BE2C (cell line): Measurements from ENCODE around the gene PPOX.

ENCODE experiments used
- DNase-seq: peaks from one replicate; pipeline ENCODE4 v3.0.0-alpha.2; 2020
- H3K27me3 ChIP-seq: fragments of 250-450 bp; sonication (Bioruptor Pico); 2 replicates; pipeline ENCODE4 v1.5.1; 2020; ENCODE audit warnings: mild to moderate bottlenecking
- H3K36me3 ChIP-seq: fragments of 250-450 bp; sonication (Bioruptor Pico); 2 replicates; pipeline ENCODE4 v1.5.1; 2020; ENCODE audit warnings: mild to moderate bottlenecking
- H3K4me1 ChIP-seq: fragments of 250-450 bp; sonication (Bioruptor Pico); 2 replicates; pipeline ENCODE4 v1.5.1; 2020
- H3K4me3 ChIP-seq: 2 replicates; pipeline ENCODE4 v1.5.1; 2011; ENCODE audit warnings: low read depth, low read length
- H3K9me3 ChIP-seq: fragments of 250-450 bp; sonication (Bioruptor Pico); 2 replicates; pipeline ENCODE4 v1.5.1; 2020
- TF ChIP-seq, protein P1 (sequence below): IDR thresholded peaks from 2 replicates; pipeline ENCODE4 v1.5.1; 2012; ENCODE audit warnings: mild to moderate bottlenecking, low read depth, low read length

The PPOX gene

DNA sequence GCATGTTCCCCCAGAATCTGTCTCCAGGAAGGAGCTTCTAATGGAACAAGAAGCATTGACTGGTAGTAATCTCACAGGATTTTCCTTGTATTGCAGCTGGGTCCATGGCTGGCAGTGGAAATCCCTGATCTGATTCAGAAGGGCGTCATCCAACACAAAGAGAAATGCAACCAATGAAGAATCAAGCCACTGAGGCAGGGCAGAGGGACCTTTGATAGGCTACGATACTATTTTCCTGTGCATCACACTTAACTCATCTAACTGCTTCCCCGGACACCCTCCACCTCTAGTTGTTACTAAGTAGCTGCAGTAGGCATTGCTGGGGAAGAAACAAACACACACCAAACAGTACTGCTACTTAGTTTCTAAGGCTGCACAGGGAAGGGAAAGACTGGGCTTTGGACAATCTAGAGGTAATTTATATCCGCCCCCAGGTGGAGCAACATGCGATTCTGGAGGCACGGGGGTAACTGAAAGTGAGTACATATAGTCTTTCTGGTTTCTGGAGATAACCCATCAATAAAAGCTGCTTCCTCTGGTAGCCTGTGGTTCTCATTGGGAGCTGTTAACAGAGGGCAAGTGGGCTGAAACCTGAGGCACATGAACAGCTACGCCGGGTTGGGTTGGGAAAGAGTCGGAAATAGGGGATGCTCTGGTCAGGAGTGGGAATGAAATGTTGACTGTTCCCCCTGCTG lies 7.8 kb upstream of the PPOX start:
- TF ChIP-seq, protein P1, sequence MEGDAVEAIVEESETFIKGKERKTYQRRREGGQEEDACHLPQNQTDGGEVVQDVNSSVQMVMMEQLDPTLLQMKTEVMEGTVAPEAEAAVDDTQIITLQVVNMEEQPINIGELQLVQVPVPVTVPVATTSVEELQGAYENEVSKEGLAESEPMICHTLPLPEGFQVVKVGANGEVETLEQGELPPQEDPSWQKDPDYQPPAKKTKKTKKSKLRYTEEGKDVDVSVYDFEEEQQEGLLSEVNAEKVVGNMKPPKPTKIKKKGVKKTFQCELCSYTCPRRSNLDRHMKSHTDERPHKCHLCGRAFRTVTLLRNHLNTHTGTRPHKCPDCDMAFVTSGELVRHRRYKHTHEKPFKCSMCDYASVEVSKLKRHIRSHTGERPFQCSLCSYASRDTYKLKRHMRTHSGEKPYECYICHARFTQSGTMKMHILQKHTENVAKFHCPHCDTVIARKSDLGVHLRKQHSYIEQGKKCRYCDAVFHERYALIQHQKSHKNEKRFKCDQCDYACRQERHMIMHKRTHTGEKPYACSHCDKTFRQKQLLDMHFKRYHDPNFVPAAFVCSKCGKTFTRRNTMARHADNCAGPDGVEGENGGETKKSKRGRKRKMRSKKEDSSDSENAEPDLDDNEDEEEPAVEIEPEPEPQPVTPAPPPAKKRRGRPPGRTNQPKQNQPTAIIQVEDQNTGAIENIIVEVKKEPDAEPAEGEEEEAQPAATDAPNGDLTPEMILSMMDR, result no peak
- Histone ChIP-seq H3K27me3 (no peaks in the 10 kb centered on the region), H3K4me1 (no peaks in the 10 kb centered on the region; the same call in 1 of the 2 replicates), H3K9me3 (no peaks in the 10 kb centered on the region), H3K4me3 (peak overlapping the region; percentile 78), H3K36me3 (no peaks in the 10 kb centered on the region; the same call in 1 of the 2 replicates)
- no peak for DNase-seq

DNA sequence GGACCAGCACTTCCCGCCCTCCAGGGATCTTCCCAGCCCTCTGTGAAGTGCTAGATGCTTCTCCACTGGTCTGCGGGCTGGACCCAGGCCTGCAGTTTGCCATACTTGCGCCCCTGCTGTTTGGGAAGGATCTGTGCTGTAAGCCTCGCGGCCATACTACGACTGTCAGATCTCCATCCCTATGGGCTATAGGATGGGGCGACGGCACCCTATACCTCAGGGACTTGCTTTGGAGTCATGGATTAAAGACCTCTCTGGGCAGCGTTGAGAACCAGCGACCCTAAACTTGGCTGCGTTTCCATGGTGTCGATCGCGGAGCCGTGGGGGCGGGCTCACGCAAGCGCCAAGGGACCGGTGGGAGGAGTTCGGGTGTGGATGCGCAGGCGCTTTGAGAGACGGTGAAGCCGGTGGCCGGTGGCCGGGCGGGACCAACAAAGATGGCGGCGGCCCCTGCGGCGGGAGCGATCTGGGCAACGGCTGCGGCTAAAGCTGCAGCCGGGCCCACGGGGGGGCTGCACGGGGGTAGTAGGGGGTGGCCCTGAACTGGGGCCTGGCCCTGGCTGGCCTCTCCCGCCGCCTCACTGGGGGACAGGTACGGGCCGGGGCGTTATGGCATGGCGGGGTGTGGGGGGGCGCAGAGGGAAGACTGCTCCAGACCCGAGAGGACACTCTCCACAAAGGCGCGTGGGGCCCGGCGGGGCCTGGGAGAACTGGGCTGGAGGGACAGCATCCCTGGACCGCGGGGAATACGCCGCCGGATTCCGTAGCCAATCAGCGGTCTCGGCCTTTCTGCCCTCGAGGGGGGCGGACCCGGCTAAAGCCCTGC lies 6.9 kb upstream of the PPOX start, which contains the start of gene USP21:
Gene USP21, plus strand, starts transcription at position 414 of the 826 bp plus-strand sequence. CDS start 1,141 bp downstream, outside the sequence.
- TF ChIP-seq, protein P1, result peak; percentile 12; the same call in 1 of the 2 replicates
- Histone ChIP-seq H3K4me3 (peak within 1 kb of the TSS; percentile 78), H3K9me3 (no peaks in the 10 kb centered on the region), H3K27me3 (no peaks in the 10 kb centered on the region), H3K4me1 (no peaks in the 10 kb centered on the region; the same call in 1 of the 2 replicates), H3K36me3 (no peaks in the 10 kb centered on the region; the same call in 1 of the 2 replicates)
- DNase-seq, result peak; percentile 95

DNA sequence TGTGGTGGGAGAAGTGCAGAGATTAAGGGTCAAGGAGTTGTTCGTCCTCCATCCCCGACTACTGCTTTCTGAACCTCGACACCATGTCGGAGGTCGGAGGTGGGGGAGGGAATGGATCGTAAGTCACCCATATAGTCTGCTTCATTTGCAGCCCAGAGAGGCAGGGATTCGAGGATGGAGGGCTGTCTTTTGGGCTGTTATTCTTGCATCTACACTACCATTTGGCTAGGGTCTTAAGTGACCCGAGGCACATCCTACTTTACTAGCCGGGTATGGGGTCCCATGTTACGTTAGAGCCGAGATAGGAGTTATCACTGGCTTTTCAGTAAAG lies 6.3 kb upstream of the PPOX start:
- DNase-seq, result no peak
- TF ChIP-seq, protein P1, result no peak
- peak overlapping the region; percentile 78 for H3K4me3 ChIP-seq
- H3K4me1 ChIP-seq, result no peaks in the 10 kb centered on the region; the same call in 1 of the 2 replicates
- H3K36me3 ChIP-seq, result no peaks in the 10 kb centered on the region; the same call in 1 of the 2 replicates
- H3K27me3 ChIP-seq, result no peaks in the 10 kb centered on the region
- no peaks in the 10 kb centered on the region for H3K9me3 ChIP-seq

DNA sequence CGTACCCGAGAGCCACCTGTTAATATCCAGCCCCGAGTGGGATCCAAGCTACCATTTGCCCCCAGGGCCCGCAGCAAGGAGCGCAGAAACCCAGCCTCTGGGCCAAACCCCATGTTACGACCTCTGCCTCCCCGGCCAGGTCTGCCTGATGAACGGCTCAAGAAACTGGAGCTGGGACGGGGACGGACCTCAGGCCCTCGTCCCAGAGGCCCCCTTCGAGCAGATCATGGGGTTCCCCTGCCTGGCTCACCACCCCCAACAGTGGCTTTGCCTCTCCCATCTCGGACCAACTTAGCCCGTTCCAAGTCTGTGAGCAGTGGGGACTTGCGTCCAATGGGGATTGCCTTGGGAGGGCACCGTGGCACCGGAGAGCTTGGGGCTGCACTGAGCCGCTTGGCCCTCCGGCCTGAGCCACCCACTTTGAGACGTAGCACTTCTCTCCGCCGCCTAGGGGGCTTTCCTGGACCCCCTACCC lies 5.5 kb upstream of the PPOX start:
- TF ChIP-seq, protein P1, result no peak

DNA sequence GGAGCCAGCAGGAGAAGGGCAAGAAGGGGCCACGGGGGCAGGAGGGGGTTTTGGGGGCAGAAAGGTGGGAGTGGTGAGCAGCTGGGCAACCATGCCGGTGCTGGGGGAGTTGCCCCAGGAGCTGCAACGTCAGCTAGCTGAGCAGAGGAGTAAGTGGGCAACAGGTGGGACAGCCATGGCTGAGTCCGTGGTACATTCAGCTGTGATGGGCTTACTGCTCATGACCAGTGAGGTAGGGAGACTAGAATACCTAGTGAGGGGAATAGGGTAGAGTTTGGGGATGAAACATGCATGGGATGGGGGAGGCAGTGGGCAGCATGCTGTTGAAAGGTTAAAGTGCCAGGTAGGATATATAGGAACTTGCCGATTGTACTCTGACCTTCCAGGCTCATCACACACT lies 4.6 kb upstream of the PPOX start:
- Histone ChIP-seq H3K9me3 (no peaks in the 10 kb centered on the region), H3K27me3 (no peaks in the 10 kb centered on the region), H3K4me3 (no peak overlapping the region), H3K4me1 (no peaks in the 10 kb centered on the region; the same call in 1 of the 2 replicates), H3K36me3 (no peaks in the 10 kb centered on the region; the same call in 1 of the 2 replicates)
- TF ChIP-seq, protein P1, result no peak
- no peak for DNase-seq

More for the DNA sequence above, 5.5 kb upstream of the PPOX start:
- Histone ChIP-seq H3K27me3 (no peaks in the 10 kb centered on the region), H3K4me1 (no peaks in the 10 kb centered on the region; the same call in 1 of the 2 replicates), H3K36me3 (no peaks in the 10 kb centered on the region; the same call in 1 of the 2 replicates), H3K4me3 (no peak overlapping the region), H3K9me3 (no peaks in the 10 kb centered on the region)
- DNase-seq, result no peak
